Measurements from ENCODE around the gene MRPS9. TPM values are rescaled to one million over a fixed set of nuclear protein-coding genes. Genes with fewer than 3 reads are reported as not detected.
A peak's percentile ranks its signal among the peaks of the same experiment; 100 is the strongest.

The MRPS9 gene
- total and polyA plus RNA-seq, 2 of the 13 experiments (the other 11 are each of a cell fraction or from before 2014, with no cell fraction given) = 31.2 to 91.8 TPM

DNA sequence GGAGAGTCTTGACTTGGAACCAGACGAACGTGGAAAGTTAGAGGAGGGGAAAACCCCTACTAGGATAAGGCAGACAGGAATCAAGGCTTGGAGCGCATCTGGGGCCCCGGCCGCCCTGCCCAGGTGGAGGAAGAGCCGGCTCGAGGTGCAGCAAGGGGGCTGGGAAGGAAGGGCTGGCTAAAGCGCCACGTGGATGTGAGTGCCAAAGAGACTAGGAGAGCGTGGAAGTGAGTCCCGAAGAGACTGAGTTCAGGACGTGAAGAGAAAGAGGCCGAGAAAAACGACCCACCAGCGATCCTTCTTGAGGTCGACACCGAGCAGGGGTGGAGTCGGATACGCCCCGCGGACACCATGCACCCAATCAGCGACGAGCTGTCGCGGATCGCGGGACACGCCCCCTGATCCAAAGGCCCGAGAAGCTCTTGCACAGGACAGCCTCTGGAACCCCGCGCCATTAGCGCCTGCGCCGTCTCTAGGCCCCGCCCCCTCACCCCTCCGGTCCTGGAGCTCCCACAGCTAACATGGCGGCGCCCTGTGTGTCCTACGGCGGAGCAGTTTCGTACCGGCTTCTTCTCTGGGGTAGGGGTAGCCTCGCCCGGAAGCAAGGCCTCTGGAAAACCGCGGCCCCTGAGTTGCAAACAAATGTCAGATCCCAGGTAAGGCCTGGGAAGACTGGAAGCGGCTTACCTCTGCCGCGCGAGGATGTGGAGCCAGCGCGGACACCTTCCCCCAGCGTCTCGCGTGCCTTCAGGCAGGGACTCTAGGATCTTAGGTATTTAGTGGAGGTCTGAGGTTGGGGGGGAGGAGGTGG, at the start of gene MRPS9 (continued):
- TF ChIP-seq SIN3A (IDR thresholded peaks at IDR 0.05; ENCODE audit: borderline replicate concordance, low read depth, low read length) (peak; percentile 81; the same call in 1 of the 2 replicates), SIN3B (IDR thresholded peaks at IDR 0.05; ENCODE audit: low read length) (peak; percentile 55), MEIS1 (CRISPR knock-in tag; IDR thresholded peaks at IDR 0.05; ENCODE audit: borderline replicate concordance) (peak; percentile 70), TSC22D2 (CRISPR knock-in tag; IDR thresholded peaks at IDR 0.05; ENCODE audit: borderline replicate concordance) (0 out of 2 replicates have a peak, but pooled peaks have one; percentile 17), KLF11 (CRISPR knock-in tag; IDR thresholded peaks at IDR 0.05) (no peak), NFKBIZ (CRISPR knock-in tag; IDR thresholded peaks at IDR 0.05) (0 out of 2 replicates have a peak, but pooled peaks have one; percentile 39), ARHGAP35 (CRISPR knock-in tag; IDR thresholded peaks at IDR 0.05; ENCODE audit: borderline replicate concordance) (peak; percentile 40; the same call in 1 of the 2 replicates), SMYD3 (CRISPR knock-in tag; IDR thresholded peaks at IDR 0.05) (peak; percentile 78; the same call in 1 of the 2 replicates), ZNF331 (CRISPR knock-in tag; IDR thresholded peaks at IDR 0.05) (no peak), PHF20 (CRISPR knock-in tag; IDR thresholded peaks at IDR 0.05) (peak; percentile 79), ZSCAN22 (CRISPR knock-in tag; IDR thresholded peaks at IDR 0.05) (peak; percentile 56; the same call in 1 of the 2 replicates), MTA1 (CRISPR knock-in tag; IDR thresholded peaks at IDR 0.05; ENCODE audit: borderline replicate concordance) (0 out of 2 replicates have a peak, but pooled peaks have one; percentile 58), ZNF432 (CRISPR knock-in tag; IDR thresholded peaks at IDR 0.05; ENCODE audit: borderline replicate concordance) (no peak), TOE1 (CRISPR knock-in tag; IDR thresholded peaks at IDR 0.05) (no peak), TAF1 (CRISPR knock-in tag; IDR thresholded peaks at IDR 0.05) (peak; percentile 95), GATAD2A (CRISPR knock-in tag; IDR thresholded peaks at IDR 0.05) (0 out of 2 replicates have a peak, but pooled peaks have one; percentile 23)
- TF ChIP-seq, protein P1, sequence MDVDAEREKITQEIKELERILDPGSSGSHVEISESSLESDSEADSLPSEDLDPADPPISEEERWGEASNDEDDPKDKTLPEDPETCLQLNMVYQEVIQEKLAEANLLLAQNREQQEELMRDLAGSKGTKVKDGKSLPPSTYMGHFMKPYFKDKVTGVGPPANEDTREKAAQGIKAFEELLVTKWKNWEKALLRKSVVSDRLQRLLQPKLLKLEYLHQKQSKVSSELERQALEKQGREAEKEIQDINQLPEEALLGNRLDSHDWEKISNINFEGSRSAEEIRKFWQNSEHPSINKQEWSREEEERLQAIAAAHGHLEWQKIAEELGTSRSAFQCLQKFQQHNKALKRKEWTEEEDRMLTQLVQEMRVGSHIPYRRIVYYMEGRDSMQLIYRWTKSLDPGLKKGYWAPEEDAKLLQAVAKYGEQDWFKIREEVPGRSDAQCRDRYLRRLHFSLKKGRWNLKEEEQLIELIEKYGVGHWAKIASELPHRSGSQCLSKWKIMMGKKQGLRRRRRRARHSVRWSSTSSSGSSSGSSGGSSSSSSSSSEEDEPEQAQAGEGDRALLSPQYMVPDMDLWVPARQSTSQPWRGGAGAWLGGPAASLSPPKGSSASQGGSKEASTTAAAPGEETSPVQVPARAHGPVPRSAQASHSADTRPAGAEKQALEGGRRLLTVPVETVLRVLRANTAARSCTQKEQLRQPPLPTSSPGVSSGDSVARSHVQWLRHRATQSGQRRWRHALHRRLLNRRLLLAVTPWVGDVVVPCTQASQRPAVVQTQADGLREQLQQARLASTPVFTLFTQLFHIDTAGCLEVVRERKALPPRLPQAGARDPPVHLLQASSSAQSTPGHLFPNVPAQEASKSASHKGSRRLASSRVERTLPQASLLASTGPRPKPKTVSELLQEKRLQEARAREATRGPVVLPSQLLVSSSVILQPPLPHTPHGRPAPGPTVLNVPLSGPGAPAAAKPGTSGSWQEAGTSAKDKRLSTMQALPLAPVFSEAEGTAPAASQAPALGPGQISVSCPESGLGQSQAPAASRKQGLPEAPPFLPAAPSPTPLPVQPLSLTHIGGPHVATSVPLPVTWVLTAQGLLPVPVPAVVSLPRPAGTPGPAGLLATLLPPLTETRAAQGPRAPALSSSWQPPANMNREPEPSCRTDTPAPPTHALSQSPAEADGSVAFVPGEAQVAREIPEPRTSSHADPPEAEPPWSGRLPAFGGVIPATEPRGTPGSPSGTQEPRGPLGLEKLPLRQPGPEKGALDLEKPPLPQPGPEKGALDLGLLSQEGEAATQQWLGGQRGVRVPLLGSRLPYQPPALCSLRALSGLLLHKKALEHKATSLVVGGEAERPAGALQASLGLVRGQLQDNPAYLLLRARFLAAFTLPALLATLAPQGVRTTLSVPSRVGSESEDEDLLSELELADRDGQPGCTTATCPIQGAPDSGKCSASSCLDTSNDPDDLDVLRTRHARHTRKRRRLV (CRISPR knock-in tag; IDR thresholded peaks at IDR 0.05) = peak; percentile 96
- TF ChIP-seq, protein P2, sequence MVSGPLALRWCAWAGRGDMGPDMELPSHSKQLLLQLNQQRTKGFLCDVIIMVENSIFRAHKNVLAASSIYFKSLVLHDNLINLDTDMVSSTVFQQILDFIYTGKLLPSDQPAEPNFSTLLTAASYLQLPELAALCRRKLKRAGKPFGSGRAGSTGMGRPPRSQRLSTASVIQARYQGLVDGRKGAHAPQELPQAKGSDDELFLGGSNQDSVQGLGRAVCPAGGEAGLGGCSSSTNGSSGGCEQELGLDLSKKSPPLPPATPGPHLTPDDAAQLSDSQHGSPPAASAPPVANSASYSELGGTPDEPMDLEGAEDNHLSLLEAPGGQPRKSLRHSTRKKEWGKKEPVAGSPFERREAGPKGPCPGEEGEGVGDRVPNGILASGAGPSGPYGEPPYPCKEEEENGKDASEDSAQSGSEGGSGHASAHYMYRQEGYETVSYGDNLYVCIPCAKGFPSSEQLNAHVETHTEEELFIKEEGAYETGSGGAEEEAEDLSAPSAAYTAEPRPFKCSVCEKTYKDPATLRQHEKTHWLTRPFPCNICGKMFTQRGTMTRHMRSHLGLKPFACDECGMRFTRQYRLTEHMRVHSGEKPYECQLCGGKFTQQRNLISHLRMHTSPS (CRISPR knock-in tag; IDR thresholded peaks at IDR 0.05; ENCODE audit: low read depth) = 0 out of 2 replicates have a peak, but pooled peaks have one; percentile 34
- TF ChIP-seq, protein P3, sequence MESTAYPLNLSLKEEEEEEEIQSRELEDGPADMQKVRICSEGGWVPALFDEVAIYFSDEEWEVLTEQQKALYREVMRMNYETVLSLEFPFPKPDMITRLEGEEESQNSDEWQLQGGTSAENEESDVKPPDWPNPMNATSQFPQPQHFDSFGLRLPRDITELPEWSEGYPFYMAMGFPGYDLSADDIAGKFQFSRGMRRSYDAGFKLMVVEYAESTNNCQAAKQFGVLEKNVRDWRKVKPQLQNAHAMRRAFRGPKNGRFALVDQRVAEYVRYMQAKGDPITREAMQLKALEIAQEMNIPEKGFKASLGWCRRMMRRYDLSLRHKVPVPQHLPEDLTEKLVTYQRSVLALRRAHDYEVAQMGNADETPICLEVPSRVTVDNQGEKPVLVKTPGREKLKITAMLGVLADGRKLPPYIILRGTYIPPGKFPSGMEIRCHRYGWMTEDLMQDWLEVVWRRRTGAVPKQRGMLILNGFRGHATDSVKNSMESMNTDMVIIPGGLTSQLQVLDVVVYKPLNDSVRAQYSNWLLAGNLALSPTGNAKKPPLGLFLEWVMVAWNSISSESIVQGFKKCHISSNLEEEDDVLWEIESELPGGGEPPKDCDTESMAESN (CRISPR knock-in tag; conservative IDR thresholded peaks at IDR 0.05) = 0 out of 2 replicates have a peak, but pooled peaks have one; percentile 43

All from HepG2 (cell line).